Calu3 (cell line): ENCODE measurements around the gene PI4K2B. TPM values are rescaled to one million over a fixed set of nuclear protein-coding genes. Genes with fewer than 3 reads are reported as not detected.
A peak's percentile ranks its signal among the peaks of the same experiment; 100 is the strongest.
"Not testable (repeated sequence)": the region's sequence is repeated elsewhere in the genome, so short reads cannot be mapped to it uniquely, and the experiment has no call there.

Experiments used
- BruUV-seq: library from RNA; stranded (reverse); fragments of 400-500 nt; replicated peaks from 2 replicates; lab custom pipeline; 2021; lab: Mats Ljungman, UMichigan
- CTCF ChIA-PET: fragments of 300-600 bp; sonication (Branson Sonifier 250); formaldehyde crosslinking; loops from one replicate; lab custom pipeline; 2022; ENCODE audit warnings: antibody characterized with exemption; lab: Charles Lee
- DNase-seq: peaks from one replicate; pipeline ENCODE4 v3.0.0; 2022
- H3K27ac Mint-ChIP-seq: one replicate; pipeline ENCODE4 v1.8.0; 2022; ENCODE audit warnings: mixed read lengths; ENCODE audit not compliant: unreplicated experiment
- H3K27me3 Mint-ChIP-seq: one replicate; pipeline ENCODE4 v1.8.0; 2022; ENCODE audit warnings: mixed read lengths; ENCODE audit not compliant: unreplicated experiment
- H3K36me3 Mint-ChIP-seq: one replicate; pipeline ENCODE4 v1.8.0; 2022; ENCODE audit warnings: mild to moderate bottlenecking, moderate library complexity, mixed read lengths; ENCODE audit not compliant: insufficient read depth, unreplicated experiment
- H3K4me1 Mint-ChIP-seq: one replicate; pipeline ENCODE4 v1.8.0; 2022; ENCODE audit warnings: mild to moderate bottlenecking, low read depth, mixed read lengths; ENCODE audit not compliant: unreplicated experiment
- H3K4me3 Mint-ChIP-seq: one replicate; pipeline ENCODE4 v1.8.0; 2022; ENCODE audit warnings: mild to moderate bottlenecking, low read depth, moderate library complexity, mixed read lengths; ENCODE audit not compliant: unreplicated experiment
- H3K9me3 Mint-ChIP-seq: one replicate; pipeline ENCODE4 v1.8.0; 2022; ENCODE audit warnings: low read depth, mixed read lengths; ENCODE audit not compliant: unreplicated experiment
- CTCF ChIP-seq: fragments of 200-600 bp; IDR thresholded peaks from one replicate; pipeline ENCODE4 v1.8.0; 2022; ENCODE audit warnings: antibody characterized with exemption; ENCODE audit not compliant: unreplicated experiment
- intact Hi-C: fragments of 100-400 bp; cut with micrococcal nuclease; formaldehyde crosslinking; loops from one replicate; pipeline ENCODE4 v1.10.0; 2022; ENCODE audit not compliant: unreplicated experiment
- total RNA-seq: library from RNA; stranded (reverse); gene quantifications from 2 replicates; pipeline ENCODE4 v1.2.3, GENCODE V29; 2022

The PI4K2B gene
- total RNA-seq, 1 experiment from 2014 or later: 13.2 TPM

- Mint-ChIP-seq H3K36me3 (peaks cover 23% of the 10 kb centered on the region), H3K4me1 (peaks cover 14% of the 10 kb centered on the region), H3K27ac (peak overlapping the region; percentile 85), H3K9me3 (peaks cover 3% of the 10 kb centered on the region), H3K4me3 (peak overlapping the region; percentile 82), H3K27me3 (no peaks in the 10 kb centered on the region)
- intact Hi-C loops: no loop called here
- no TSS peak for BruUV-seq
- TF ChIP-seq CTCF: no peak
- DNase-seq: no peak
- CTCF ChIA-PET: interaction anchor here (0.5 to 2.1 kb wide), 3 partner anchors 48 to 77 kb away, joined by 3 to 13 read pairs (median 3); partner anchors contain the start of gene ZCCHC4
These were observed 1.6 kb downstream of the PI4K2B start for GRCh38 chr4:25235401-25235800.

- H3K27me3 Mint-ChIP-seq, BruUV-seq, intact Hi-C loops, H3K27ac Mint-ChIP-seq, H3K9me3 Mint-ChIP-seq, DNase-seq: not testable (repeated sequence)
- peak overlapping the region; percentile 82 for H3K4me3 Mint-ChIP-seq
- peaks cover 23% of the 10 kb centered on the region for H3K36me3 Mint-ChIP-seq
- peaks cover 21% of the 10 kb centered on the region for H3K4me1 Mint-ChIP-seq
- CTCF ChIA-PET: interaction anchor here (2.1 kb wide), 1 partner anchor 76 kb away, joined by 13 read pairs; the partner anchor contains the start of gene ZCCHC4
These were observed 2.2 kb downstream of the PI4K2B start for GRCh38 chr4:25236030-25236429.

- intact Hi-C loops: no loop called here
- H3K4me3 Mint-ChIP-seq: no peak overlapping the region
- no peak for TF ChIP-seq CTCF
- DNase-seq: no peak
- H3K27ac Mint-ChIP-seq: no peak overlapping the region
- peaks cover 23% of the 10 kb centered on the region for H3K4me1 Mint-ChIP-seq
- CTCF ChIA-PET: no interaction called here
- no peaks in the 10 kb centered on the region for H3K27me3 Mint-ChIP-seq
- no TSS peak for BruUV-seq
- no peaks in the 10 kb centered on the region for H3K9me3 Mint-ChIP-seq
- peaks cover 23% of the 10 kb centered on the region for H3K36me3 Mint-ChIP-seq
These were observed 3.1 kb downstream of the PI4K2B start for GRCh38 chr4:25236971-25237370.

- H3K36me3 Mint-ChIP-seq: peaks cover 23% of the 10 kb centered on the region
- H3K27ac Mint-ChIP-seq: no peak overlapping the region
- H3K9me3 Mint-ChIP-seq: no peaks in the 10 kb centered on the region
- BruUV-seq: no TSS peak
- intact Hi-C loops: no loop called here
- CTCF ChIA-PET: no interaction called here
- no peak for TF ChIP-seq CTCF
- H3K4me1 Mint-ChIP-seq: peaks cover 23% of the 10 kb centered on the region
- no peak overlapping the region for H3K4me3 Mint-ChIP-seq
- DNase-seq: no peak
- H3K27me3 Mint-ChIP-seq: no peaks in the 10 kb centered on the region
These were observed 4.2 kb downstream of the PI4K2B start for GRCh38 chr4:25238052-25238451.

- H3K9me3 Mint-ChIP-seq, H3K27me3 Mint-ChIP-seq, H3K36me3 Mint-ChIP-seq, H3K4me3 Mint-ChIP-seq, DNase-seq, CTCF ChIA-PET, intact Hi-C loops, BruUV-seq: not testable (repeated sequence)
- Mint-ChIP-seq H3K27ac (peak overlapping the region; percentile 6), H3K4me1 (peaks cover 23% of the 10 kb centered on the region)
These were observed 5.7 kb downstream of the PI4K2B start for GRCh38 chr4:25239528-25239927.

GRCh38 chr4:25240754-25241210 is 6.9 kb downstream of the PI4K2B start:
- H3K27me3 Mint-ChIP-seq, H3K9me3 Mint-ChIP-seq, DNase-seq, H3K36me3 Mint-ChIP-seq, CTCF ChIA-PET, BruUV-seq, intact Hi-C loops: not testable (repeated sequence)
- H3K4me3 Mint-ChIP-seq: peak overlapping the region; percentile 6
- H3K27ac Mint-ChIP-seq: peak overlapping the region; percentile 6
- H3K4me1 Mint-ChIP-seq: peaks cover 23% of the 10 kb centered on the region

GRCh38 chr4:25242195-25242594 is 8.4 kb downstream of the PI4K2B start:
- H3K36me3 Mint-ChIP-seq, H3K4me3 Mint-ChIP-seq, H3K27me3 Mint-ChIP-seq, CTCF ChIA-PET, H3K27ac Mint-ChIP-seq, BruUV-seq, intact Hi-C loops, H3K9me3 Mint-ChIP-seq, DNase-seq: not testable (repeated sequence)
- H3K4me1 Mint-ChIP-seq: peaks cover 23% of the 10 kb centered on the region
